HG02588 (cell line): Measurements from ENCODE around the gene PRSS38.
"Not testable (repeated sequence)": the region's sequence is repeated elsewhere in the genome, so short reads cannot be mapped to it uniquely, and the experiment has no call there.

Experiments used
- ATAC-seq: cut with Tn5 transposase; IDR thresholded peaks from one replicate; pipeline ENCODE4 v1.9.1; 2021; ENCODE audit warnings: mild to moderate bottlenecking, moderate library complexity; ENCODE audit not compliant: unreplicated experiment

The PRSS38 gene

GRCh38 chr1:227838181-227838580, 22.7 kb downstream of the PRSS38 start:
- ATAC-seq: no peak

DNA sequence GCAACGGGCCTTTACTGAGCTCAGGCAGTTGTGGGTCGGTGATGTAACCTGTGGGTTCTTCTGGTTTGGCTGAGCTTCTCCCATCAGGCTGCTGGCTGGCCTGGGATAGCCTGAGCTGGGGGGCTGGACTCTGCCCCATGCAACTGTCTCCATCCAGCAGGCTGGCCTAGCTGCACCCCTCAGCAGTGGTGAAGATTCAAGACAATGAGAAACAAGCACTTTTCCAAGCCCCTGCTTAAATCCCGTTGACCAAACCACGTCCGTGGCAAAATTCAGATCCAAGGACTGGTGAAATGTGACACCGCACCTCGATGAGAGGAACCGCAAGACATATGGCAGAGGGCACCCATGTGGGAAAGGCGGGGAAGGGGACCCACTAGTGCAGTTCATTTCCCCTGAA, 25.6 kb downstream of the PRSS38 start:
- ATAC-seq: no peak

- ATAC-seq: no peak
Measured at GRCh38 chr1:227844320-227845146, 29.1 kb downstream of the PRSS38 start.

DNA sequence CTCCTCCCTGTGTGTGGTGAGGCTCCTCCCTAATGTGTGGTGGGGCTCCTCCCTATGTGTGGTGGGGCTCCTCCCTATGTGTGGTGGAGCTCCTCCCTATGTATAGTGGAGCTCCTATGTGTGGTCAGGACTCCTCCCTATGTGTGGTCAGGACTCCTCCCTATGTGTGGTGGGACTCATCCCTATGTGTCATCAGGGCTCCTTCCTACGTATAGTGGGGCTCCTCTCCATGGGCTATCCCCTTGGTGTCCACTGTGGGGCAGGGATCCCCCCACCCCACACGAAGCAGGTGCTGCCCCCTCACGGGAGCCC, 29.6 kb downstream of the PRSS38 start:
- no peak for ATAC-seq

- ATAC-seq: no peak
Measured at GRCh38 chr1:227845519-227845918, 30.0 kb downstream of the PRSS38 start.

- ATAC-seq: no peak
Measured at GRCh38 chr1:227846265-227846858, 30.9 kb downstream of the PRSS38 start.

GRCh38 chr1:227847046-227847445, 31.6 kb downstream of the PRSS38 start:
- not testable (repeated sequence) for ATAC-seq

- no peak for ATAC-seq
Measured at GRCh38 chr1:227848430-227848932, 33.0 kb downstream of the PRSS38 start.

DNA sequence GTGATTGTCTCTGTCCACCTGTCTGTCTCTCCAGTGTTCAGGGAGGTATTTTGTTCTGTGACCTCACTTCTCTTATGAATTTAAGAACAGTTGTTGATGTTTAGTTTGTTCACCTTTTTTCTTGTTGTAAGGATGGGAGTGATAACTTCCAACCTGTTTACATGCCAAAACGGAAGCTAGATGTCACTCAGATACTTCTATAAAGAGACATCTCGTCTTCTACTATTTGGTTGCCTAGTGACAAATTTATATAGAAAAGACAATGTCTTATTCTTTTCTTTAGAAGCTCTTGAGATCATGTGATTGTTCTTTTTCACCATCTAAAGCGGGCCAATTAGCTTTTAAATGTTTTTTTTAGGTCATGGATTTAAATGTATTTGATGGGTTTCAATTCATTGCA, 33.8 kb downstream of the PRSS38 start:
- no peak for ATAC-seq

- no peak for ATAC-seq
Measured at GRCh38 chr1:227854189-227854588, 38.7 kb downstream of the PRSS38 start.

DNA sequence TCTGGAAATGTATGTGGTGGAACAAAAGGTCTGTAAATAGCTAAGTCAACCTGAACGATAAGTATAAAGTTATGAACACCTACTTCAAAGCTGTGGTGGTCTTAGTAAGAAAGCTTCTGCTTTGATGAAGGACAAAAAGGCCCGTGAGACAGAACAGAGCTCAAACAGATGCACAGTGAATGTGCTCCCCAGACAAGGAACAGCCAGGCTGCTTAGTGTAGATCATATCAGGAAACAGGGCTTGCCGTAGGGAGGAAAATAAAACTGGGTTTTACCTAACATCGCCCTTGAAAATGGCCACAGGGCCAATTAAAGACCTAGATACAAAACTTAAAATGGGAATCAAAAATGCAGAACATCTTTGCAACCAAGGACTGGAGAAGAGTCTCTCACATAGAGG, 40.2 kb downstream of the PRSS38 start:
- no peak for ATAC-seq

GRCh38 chr1:227856147-227856858, 40.8 kb downstream of the PRSS38 start:
- no peak for ATAC-seq

DNA sequence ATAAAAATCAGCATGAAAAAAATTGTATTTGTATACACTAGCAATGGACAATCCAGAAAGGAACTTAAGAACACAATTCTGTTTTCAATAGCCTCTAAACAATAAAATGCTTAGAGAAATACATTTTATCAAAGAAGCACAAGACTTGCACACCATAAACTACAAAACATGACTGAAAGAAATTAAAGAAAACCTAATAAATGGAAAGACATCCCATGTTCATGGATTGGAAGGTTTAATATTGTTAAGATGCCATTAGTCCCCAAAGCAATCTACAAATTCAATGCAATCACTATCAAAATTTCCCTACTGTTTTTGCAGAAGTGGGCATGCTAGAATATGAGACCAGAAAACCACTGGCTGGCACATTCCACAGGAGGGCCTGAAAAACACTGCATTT, 49.4 kb downstream of the PRSS38 start:
- no peak for ATAC-seq

DNA sequence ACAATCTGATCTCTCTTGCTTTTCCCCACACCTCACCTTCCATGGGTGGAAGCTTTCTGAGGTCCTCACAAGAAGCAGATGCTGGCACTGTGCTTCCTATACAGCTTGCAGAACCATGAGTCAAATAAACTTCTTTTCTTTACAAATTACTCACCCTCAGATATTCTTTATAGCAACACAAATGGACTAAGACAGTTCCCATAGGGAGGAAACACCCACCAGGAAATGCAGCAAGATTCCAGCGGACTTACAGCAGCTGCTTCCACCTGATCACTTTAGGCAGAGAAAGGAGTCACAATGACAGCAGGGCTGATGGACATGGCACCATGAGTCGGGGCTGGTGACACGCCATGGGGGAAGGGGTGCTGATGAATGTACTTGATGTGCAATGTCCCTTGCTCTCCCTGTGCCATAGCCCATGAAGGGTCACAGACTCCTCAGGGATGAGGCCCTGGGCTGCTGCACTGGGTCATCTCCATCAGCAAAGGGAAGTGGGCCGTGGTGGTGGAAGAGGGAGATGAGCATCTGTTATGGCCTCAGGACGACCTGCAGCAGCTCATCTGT, 53.9 kb downstream of the PRSS38 start:
- ATAC-seq: no peak

DNA sequence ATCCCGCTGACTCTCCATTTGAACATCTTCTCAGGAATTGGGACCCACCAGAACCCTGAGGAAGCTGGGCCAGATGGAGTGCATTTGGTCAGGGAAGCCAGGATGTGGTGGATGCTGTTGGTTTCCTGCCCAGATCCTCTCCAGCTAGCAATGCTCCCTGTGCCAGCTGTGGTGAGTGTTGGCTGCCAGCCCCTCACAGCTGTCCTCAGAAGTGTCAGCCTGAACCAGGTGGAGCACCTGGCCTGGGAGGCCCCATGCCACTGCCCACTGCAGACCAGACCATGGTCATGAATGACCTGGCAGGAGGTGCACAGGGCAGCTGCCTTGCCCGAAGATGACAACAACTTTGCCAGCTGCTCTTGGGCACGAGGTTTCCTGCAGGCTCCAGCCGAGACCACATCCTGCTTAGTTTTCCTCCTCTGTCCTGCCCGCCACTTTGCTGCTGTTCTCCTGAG, 54.4 kb downstream of the PRSS38 start:
- ATAC-seq: no peak

DNA sequence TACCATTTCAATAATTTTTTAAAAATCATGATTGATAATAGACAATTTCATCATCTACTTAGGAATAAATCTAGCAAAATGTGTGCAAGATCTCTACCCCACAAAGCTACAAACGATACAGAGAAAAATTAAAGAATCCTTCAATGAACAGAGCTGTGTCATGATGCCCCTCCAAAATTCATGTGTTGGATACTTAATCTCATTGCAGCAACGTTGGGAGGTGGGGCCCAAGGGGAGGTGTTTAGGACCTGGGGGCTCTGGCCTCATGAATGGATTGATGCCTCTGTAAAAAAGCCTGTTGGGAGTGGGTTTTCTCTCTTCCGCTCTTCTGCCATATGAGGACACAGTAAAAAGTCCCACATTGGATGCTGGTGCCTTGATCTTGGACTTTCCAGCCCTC, 54.9 kb downstream of the PRSS38 start:
- no peak for ATAC-seq

DNA sequence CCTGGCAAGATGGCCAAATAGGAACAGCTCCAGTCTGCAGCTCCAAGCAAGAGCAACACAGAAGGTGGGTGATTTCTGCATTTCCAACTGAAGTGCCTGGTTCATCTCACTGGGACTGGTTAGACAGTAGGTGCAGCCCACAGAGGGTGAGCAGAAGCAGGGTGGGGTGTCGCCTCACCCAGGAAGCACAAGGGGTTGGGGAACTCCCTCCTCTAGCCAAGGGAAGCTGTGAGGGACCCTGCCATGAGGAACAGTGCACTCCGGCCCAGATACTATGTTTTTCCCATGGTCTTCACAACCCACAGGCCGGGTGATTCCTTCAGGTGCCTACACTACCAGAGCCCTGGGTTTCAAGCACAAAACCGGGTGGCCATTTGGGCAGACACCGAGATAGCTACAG, 56.4 kb downstream of the PRSS38 start:
- ATAC-seq: not testable (repeated sequence)

- ATAC-seq: not testable (repeated sequence)
Measured at GRCh38 chr1:227877810-227878209, 62.3 kb downstream of the PRSS38 start.

DNA sequence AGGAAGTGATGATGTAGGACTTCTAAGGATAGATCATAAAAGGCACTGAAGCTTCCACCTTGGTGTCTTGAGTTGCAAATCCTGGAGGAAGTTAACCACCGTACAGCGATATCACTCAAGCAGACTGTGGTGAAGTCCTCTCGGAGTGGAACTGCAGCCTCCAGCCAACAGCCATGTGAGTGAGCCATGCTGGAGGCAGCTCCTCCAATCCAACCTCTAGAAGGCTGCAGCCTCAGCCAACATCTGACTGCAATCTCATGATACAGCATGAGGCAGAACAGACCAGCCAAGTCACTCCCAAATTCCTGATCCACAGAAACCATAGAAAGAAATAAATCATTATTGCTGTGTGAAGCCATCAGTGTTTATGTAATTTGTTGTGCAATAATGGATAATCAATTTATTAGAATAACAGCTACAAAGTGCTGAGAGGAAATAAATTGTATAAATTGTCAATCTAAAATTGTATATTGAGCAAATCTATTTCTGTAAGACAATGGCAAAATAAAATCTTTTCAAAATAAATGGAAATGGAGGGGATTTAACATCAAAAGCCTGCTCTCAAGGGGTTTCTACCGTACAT, 65.0 kb downstream of the PRSS38 start:
- no peak for ATAC-seq

- no peak for ATAC-seq
Measured at GRCh38 chr1:227883073-227883520, 67.6 kb downstream of the PRSS38 start.
